ENCODE results near the gene LPIN1.

Gene LPIN1

GRCh38 chr2:11770531-11771188, 24.2 kb downstream of the LPIN1 start:
- TF ChIP-seq POLR2AphosphoS5 (IDR thresholded peaks at IDR 0.05; ENCODE audit: low read depth, low read length) = no peak
- TF ChIP-seq REST (IDR thresholded peaks at IDR 0.05; ENCODE audit: insufficient read depth in 1 of 2, low read depth in 2 of 2, low read length in 2 of 2) = no peak
- TF ChIP-seq SIN3A (IDR thresholded peaks at IDR 0.05; ENCODE audit: borderline replicate concordance, insufficient read depth, low read length) = no peak
- no peak for TF ChIP-seq TAF1 (IDR thresholded peaks at IDR 0.05; ENCODE audit: borderline replicate concordance, insufficient read depth, low read length)
- TF ChIP-seq FOXP2 (optimal IDR thresholded peaks at IDR 0.05; ENCODE audit: borderline replicate concordance, extremely low read depth, extremely low read length, insufficient read depth) = no peak

- TF ChIP-seq SIN3A (IDR thresholded peaks at IDR 0.05; ENCODE audit: borderline replicate concordance, insufficient read depth, low read length) (no peak), REST (IDR thresholded peaks at IDR 0.05; ENCODE audit: insufficient read depth in 1 of 2, low read depth in 2 of 2, low read length in 2 of 2) (no peak), POLR2AphosphoS5 (IDR thresholded peaks at IDR 0.05; ENCODE audit: low read depth, low read length) (no peak), FOXP2 (optimal IDR thresholded peaks at IDR 0.05; ENCODE audit: borderline replicate concordance, extremely low read depth, extremely low read length, insufficient read depth) (no peak), TAF1 (IDR thresholded peaks at IDR 0.05; ENCODE audit: borderline replicate concordance, insufficient read depth, low read length) (no peak)
Measured at GRCh38 chr2:11771971-11772615, 25.7 kb downstream of the LPIN1 start.

GRCh38 chr2:11773111-11773510, 26.7 kb downstream of the LPIN1 start:
- TF ChIP-seq SIN3A (IDR thresholded peaks at IDR 0.05; ENCODE audit: borderline replicate concordance, insufficient read depth, low read length) (no peak), FOXP2 (optimal IDR thresholded peaks at IDR 0.05; ENCODE audit: borderline replicate concordance, extremely low read depth, extremely low read length, insufficient read depth) (no peak), POLR2AphosphoS5 (IDR thresholded peaks at IDR 0.05; ENCODE audit: low read depth, low read length) (no peak), REST (IDR thresholded peaks at IDR 0.05; ENCODE audit: insufficient read depth in 1 of 2, low read depth in 2 of 2, low read length in 2 of 2) (no peak)

GRCh38 chr2:11773747-11774525, 27.5 kb downstream of the LPIN1 start:
- TF ChIP-seq REST (IDR thresholded peaks at IDR 0.05; ENCODE audit: insufficient read depth in 1 of 2, low read depth in 2 of 2, low read length in 2 of 2) (no peak), SIN3A (IDR thresholded peaks at IDR 0.05; ENCODE audit: borderline replicate concordance, insufficient read depth, low read length) (no peak), TAF1 (IDR thresholded peaks at IDR 0.05; ENCODE audit: borderline replicate concordance, insufficient read depth, low read length) (no peak), POLR2AphosphoS5 (IDR thresholded peaks at IDR 0.05; ENCODE audit: low read depth, low read length) (no peak), FOXP2 (optimal IDR thresholded peaks at IDR 0.05; ENCODE audit: borderline replicate concordance, extremely low read depth, extremely low read length, insufficient read depth) (no peak)
